ENCODE data around the gene SP3. TPM values are rescaled to one million over a fixed set of nuclear protein-coding genes. Genes with fewer than 3 reads are reported as not detected.

SP3 gene
- total RNA-seq, 1 donor from 2014 or later, result 52.6 TPM

DNA sequence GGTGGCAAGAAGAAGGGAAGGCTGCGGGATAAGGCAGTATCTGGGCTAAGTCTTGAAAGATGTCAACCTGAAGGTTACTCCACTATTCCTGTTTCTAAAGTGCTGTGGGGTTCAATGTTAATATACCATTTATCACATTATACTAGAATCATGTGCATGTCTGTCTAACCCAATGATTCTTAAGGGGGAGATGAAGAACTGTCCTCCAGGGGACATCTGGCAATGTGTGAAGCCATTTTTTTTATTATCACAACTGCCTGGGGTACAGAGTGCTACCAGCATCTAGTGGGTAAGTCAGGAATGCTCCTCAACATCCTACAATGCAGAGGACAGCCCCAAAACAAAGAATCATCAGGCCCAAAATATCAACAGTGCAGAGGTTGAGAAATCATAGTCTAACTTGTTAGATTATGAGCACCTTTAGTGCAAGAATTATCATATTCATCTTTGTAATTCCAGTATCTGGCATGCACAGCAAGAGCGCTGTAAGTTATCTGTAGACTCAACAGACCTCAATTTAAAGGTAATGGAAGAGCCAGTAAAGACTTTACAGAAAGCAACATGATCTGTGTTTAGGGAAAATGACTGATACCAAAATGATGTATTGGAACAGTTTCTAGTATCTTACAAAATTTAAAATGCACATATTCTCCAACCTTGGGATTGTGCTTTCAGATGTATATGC is 26.3 kb downstream of the SP3 start:
- TF ChIP-seq, protein P1, sequence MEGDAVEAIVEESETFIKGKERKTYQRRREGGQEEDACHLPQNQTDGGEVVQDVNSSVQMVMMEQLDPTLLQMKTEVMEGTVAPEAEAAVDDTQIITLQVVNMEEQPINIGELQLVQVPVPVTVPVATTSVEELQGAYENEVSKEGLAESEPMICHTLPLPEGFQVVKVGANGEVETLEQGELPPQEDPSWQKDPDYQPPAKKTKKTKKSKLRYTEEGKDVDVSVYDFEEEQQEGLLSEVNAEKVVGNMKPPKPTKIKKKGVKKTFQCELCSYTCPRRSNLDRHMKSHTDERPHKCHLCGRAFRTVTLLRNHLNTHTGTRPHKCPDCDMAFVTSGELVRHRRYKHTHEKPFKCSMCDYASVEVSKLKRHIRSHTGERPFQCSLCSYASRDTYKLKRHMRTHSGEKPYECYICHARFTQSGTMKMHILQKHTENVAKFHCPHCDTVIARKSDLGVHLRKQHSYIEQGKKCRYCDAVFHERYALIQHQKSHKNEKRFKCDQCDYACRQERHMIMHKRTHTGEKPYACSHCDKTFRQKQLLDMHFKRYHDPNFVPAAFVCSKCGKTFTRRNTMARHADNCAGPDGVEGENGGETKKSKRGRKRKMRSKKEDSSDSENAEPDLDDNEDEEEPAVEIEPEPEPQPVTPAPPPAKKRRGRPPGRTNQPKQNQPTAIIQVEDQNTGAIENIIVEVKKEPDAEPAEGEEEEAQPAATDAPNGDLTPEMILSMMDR (IDR thresholded peaks at IDR 0.05; ENCODE audit: insufficient read depth, low read length, poor library complexity, severe bottlenecking), result no peak
- no peaks in the 10 kb centered on the region for H3K36me3 ChIP-seq (ENCODE audit: control insufficient read depth, insufficient read depth, low read length)
- no peak overlapping the region for H3K4me3 ChIP-seq (ENCODE audit: low read depth, low read length)
- DNase-seq (ENCODE audit: low read depth), result no peak
- H3K27me3 ChIP-seq (ENCODE audit: control insufficient read depth, insufficient read depth, low read length), result no peaks in the 10 kb centered on the region

DNA sequence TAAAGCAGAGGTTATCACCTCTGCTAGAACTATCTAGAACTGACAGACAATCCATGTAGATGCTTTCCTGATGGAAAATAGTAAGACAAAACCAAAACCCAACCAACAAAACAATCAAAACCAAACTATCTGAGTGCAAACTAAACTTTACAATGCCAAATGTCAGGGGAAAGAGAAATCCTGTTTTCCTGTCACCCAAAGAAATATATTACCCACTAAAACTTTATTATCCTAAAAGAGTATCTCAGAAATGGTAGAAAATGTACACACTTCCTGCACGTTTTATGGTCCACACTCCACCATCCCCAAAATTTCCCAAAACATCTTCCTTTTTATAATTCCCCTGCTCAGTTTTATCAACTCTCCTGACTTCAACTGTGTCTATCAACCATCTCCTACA is 29.9 kb downstream of the SP3 start:
- no peaks in the 10 kb centered on the region for H3K27me3 ChIP-seq (ENCODE audit: control insufficient read depth, insufficient read depth, low read length)
- TF ChIP-seq, protein P1 (IDR thresholded peaks at IDR 0.05; ENCODE audit: insufficient read depth, low read length, poor library complexity, severe bottlenecking), result no peak
- DNase-seq (ENCODE audit: low read depth), result no peak
- H3K4me3 ChIP-seq (ENCODE audit: low read depth, low read length), result no peak overlapping the region
- H3K36me3 ChIP-seq (ENCODE audit: control insufficient read depth, insufficient read depth, low read length), result no peaks in the 10 kb centered on the region

DNA sequence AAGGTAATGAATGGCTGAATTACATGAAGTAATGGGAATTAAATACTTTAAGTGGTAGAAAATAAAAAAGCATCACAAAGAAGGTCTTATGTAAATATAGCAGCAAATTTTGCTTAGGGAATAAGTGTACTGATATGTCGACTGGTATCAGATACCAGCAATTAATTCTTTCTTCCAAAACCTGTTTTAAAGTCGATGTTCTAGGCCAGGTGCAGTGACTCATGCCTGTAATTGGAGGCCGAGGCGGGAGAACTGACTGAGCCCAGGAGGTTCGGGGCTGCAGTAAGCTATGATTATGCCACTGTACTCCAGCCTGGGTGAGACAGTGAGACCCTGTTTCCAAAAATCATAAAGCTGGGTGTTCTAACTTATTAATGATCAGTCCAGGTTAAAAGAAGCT is 30.3 kb downstream of the SP3 start:
- Histone ChIP-seq H3K4me3 (ENCODE audit: low read depth, low read length) (no peak overlapping the region), H3K36me3 (ENCODE audit: control insufficient read depth, insufficient read depth, low read length) (no peaks in the 10 kb centered on the region), H3K27me3 (ENCODE audit: control insufficient read depth, insufficient read depth, low read length) (no peaks in the 10 kb centered on the region)
- no peak for DNase-seq (ENCODE audit: low read depth)
- TF ChIP-seq, protein P1 (IDR thresholded peaks at IDR 0.05; ENCODE audit: insufficient read depth, low read length, poor library complexity, severe bottlenecking), result no peak

DNA sequence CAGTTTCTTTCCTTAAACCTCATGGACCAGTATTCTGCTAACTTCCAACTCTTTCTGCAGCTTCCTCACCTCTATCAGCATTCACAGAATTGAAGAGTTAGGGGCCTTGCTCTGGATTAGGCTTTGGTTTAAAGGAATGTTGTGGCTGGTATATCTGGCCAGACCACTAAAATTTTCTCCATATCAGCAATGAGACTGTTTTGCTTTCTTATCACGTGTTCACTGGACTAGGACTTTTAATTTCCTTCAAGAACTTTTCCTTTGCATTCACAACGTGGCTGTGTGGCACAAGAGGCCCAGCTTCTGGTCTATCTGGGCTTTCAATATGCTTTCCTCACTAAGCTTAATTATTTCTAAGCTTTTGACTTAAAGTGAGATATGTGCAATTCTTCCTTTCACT is 33.4 kb downstream of the SP3 start:
- no peaks in the 10 kb centered on the region for H3K27me3 ChIP-seq (ENCODE audit: control insufficient read depth, insufficient read depth, low read length)
- no peak overlapping the region for H3K4me3 ChIP-seq (ENCODE audit: low read depth, low read length)
- no peak for DNase-seq (ENCODE audit: low read depth)
- TF ChIP-seq, protein P1 (IDR thresholded peaks at IDR 0.05; ENCODE audit: insufficient read depth, low read length, poor library complexity, severe bottlenecking), result no peak
- no peaks in the 10 kb centered on the region for H3K36me3 ChIP-seq (ENCODE audit: control insufficient read depth, insufficient read depth, low read length)

DNA sequence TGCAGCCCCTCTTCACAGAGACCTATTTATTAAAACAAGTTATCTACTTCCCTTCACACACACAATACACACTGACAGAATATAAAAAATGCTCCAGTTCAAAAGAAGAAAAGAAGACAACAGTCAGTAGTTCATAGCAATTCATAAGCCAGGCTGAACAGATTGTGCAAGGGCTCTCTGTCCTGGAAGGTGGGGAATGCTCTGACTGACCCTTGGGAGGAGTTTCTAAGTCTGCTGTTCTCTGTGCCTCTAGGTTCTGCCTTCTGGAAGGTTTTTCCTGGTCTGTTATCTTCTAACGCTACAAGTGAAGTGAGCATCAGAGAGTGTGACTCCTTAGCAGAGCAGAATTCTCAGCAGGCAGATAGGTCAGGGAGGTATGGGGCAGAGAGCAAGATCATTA is 35.7 kb downstream of the SP3 start:
- DNase-seq (ENCODE audit: low read depth), result no peak
- TF ChIP-seq, protein P1 (IDR thresholded peaks at IDR 0.05; ENCODE audit: insufficient read depth, low read length, poor library complexity, severe bottlenecking), result no peak
- H3K36me3 ChIP-seq (ENCODE audit: control insufficient read depth, insufficient read depth, low read length), result no peaks in the 10 kb centered on the region
- H3K4me3 ChIP-seq (ENCODE audit: low read depth, low read length), result no peak overlapping the region
- H3K27me3 ChIP-seq (ENCODE audit: control insufficient read depth, insufficient read depth, low read length), result no peaks in the 10 kb centered on the region

DNA sequence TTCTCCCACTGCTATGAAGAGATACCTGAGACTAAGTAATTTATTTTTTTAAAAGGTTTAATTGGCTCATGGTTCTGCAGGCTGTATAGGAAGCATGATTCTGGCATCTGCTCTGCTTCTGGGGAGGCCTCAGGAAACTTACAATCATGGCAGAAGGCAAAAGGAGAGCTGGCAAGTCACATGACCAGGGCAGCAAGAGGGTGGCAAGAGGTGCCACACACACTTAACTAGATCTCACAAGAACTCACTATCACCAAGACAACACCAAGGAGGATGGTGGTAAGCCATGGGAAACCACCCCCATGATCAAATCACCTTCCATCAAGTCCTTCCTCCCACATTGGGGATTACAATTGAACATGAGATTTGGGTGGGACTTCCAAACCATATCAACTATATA is 38.3 kb downstream of the SP3 start:
- TF ChIP-seq, protein P1 (IDR thresholded peaks at IDR 0.05; ENCODE audit: insufficient read depth, low read length, poor library complexity, severe bottlenecking), result no peak
- Histone ChIP-seq H3K27me3 (ENCODE audit: control insufficient read depth, insufficient read depth, low read length) (no peaks in the 10 kb centered on the region), H3K4me3 (ENCODE audit: low read depth, low read length) (no peak overlapping the region), H3K36me3 (ENCODE audit: control insufficient read depth, insufficient read depth, low read length) (no peaks in the 10 kb centered on the region)
- no peak for DNase-seq (ENCODE audit: low read depth)
